Prostate gland (tissue), 2 donors: ENCODE measurements around the gene INAFM1. TPM values are rescaled to one million over a fixed set of nuclear protein-coding genes. Genes with fewer than 3 reads are reported as not detected.
"Not testable (repeated sequence)": the region's sequence is repeated elsewhere in the genome, so short reads cannot be mapped to it uniquely, and the experiment has no call there.

Experiments used
- DNase-seq: peaks from one replicate; pipeline ENCODE4 v3.0.0-alpha.2; 2019; ENCODE audit warnings: low spot score
- H3K27ac ChIP-seq, 2 donors: fragments of 200-600 bp; sonication (generic); 2 replicates each; pipeline ENCODE4 v1.5.1; 2017 to 2019
- H3K27me3 ChIP-seq: fragments of 200-600 bp; sonication (generic); replicated peaks from 2 replicates; pipeline ENCODE4 v1.5.1; 2019; ENCODE audit not compliant: insufficient read depth
- H3K36me3 ChIP-seq, 2 donors: fragments of 200-600 bp; sonication (generic); 1 replicate in 1 of 2; 2 replicates in 1 of 2; pipeline versions ENCODE4 v1.5.1 to v1.8.1; 2017 to 2019
- H3K4me1 ChIP-seq: fragments of 200-600 bp; sonication (generic); replicated peaks from 2 replicates; pipeline ENCODE4 v1.5.1; 2019
- H3K4me3 ChIP-seq, 2 donors: fragments of 200-600 bp; sonication (generic); 2 replicates each; pipeline ENCODE4 v1.5.1; 2017 to 2019
- H3K9me3 ChIP-seq: fragments of 200-600 bp; sonication (generic); 2 replicates; pipeline ENCODE4 v1.5.1; 2017
- POLR2A ChIP-seq: fragments of 450-650 bp; IDR thresholded peaks from one replicate; pipeline ENCODE4 v1.6.1; 2016; ENCODE audit warnings: antibody characterized with exemption, mild to moderate bottlenecking
- POLR2AphosphoS5 ChIP-seq: sonication (generic); formaldehyde crosslinking; IDR thresholded peaks from one replicate; pipeline ENCODE4 v1.6.1; 2017; ENCODE audit warnings: antibody characterized with exemption
- WGBS: methylation state at CpG from one replicate; pipeline ENCODE4 v1.1.5; 2018; 5-methylcytosine and 5-hydroxymethylcytosine counted together
- intact Hi-C: fragments of 100-400 bp; cut with DNase I; formaldehyde crosslinking; loops from one replicate; pipeline ENCODE4 v1.14.2; 2022
- total RNA-seq, 2 donors: library from RNA; depleted of rRNA; stranded (reverse); fragments of >200 nt; gene quantifications; one replicate each; pipeline ENCODE4 v1.1.0, GENCODE V29; 2016
- TF ChIP-seq, protein P1 (sequence below), 4 experiments: fragments of 200-600 bp in 2 of 4; fragments of 450-650 bp in 2 of 4; sonication (generic) in 2 of 4; IDR thresholded peaks; 1 replicate in 3 of 4; 2 replicates in 1 of 4; pipeline ENCODE4 v1.5.1; 2016 to 2019; ENCODE audit warnings: antibody characterized with exemption in 4 of 4, mild to moderate bottlenecking in 2 of 4, moderate library complexity in 2 of 4

INAFM1 gene
- total RNA-seq, 2 donors from 2014 or later, result 11.4 to 30.2 TPM

DNA sequence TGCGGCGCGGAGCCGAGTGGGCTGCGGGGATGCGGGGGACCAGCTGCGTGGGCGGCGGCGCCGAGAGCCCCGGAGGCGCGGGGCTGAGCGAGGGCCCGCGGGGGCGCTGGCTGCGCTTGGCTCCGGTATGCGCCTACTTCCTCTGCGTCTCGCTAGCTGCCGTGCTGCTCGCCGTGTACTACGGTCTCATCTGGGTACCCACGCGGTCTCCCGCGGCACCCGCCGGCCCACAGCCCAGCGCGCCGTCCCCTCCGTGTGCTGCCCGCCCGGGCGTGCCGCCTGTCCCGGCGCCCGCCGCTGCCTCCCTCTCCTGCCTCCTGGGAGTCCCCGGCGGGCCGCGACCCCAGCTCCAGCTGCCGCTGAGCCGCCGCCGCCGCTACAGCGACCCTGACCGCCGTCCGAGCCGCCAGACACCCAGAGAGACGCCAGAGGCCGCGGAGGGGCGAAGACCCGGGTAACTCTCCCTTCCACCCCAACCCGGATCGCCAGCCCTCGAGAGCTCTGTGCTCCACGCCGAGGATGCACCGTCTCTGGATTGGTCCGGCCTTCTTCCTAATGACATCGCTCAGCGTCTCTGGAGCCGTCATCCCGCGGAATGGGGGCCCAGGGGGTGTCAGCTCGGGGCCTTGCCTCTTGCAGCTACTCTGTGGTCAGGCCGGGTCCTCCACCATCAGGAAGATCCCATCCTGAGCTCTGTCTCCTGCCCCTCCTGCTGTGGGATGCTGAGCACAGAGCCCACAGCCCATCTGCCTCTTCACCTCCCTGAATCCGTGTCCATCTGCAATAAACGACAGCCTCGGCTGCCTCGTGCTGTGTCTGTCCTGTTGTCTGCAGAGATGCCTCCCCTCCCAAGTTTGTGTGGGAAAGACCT is 441 bp downstream of the INAFM1 start:
- no peak for TF ChIP-seq POLR2AphosphoS5
- no peak for TF ChIP-seq POLR2A
- TF ChIP-seq, protein P1, sequence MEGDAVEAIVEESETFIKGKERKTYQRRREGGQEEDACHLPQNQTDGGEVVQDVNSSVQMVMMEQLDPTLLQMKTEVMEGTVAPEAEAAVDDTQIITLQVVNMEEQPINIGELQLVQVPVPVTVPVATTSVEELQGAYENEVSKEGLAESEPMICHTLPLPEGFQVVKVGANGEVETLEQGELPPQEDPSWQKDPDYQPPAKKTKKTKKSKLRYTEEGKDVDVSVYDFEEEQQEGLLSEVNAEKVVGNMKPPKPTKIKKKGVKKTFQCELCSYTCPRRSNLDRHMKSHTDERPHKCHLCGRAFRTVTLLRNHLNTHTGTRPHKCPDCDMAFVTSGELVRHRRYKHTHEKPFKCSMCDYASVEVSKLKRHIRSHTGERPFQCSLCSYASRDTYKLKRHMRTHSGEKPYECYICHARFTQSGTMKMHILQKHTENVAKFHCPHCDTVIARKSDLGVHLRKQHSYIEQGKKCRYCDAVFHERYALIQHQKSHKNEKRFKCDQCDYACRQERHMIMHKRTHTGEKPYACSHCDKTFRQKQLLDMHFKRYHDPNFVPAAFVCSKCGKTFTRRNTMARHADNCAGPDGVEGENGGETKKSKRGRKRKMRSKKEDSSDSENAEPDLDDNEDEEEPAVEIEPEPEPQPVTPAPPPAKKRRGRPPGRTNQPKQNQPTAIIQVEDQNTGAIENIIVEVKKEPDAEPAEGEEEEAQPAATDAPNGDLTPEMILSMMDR (IDR thresholded peaks at IDR 0.05), result no peak
- no peaks in the 10 kb centered on the region for H3K27me3 ChIP-seq
- H3K9me3 ChIP-seq, result no peaks in the 10 kb centered on the region
- H3K36me3 ChIP-seq, result peaks cover 0 to 11% of the 10 kb centered on the region in 2 donors
- DNase-seq, result no peak
- intact Hi-C loops, result no loop called here
- peak overlapping the region; percentile 58 to 65 for H3K4me3 ChIP-seq
- 9% methylated on average over 46 of the region's 82 CpGs for WGBS
- H3K27ac ChIP-seq, result peak overlapping the region; percentile 65 to 98
- peaks cover 5% of the 10 kb centered on the region for H3K4me1 ChIP-seq

DNA sequence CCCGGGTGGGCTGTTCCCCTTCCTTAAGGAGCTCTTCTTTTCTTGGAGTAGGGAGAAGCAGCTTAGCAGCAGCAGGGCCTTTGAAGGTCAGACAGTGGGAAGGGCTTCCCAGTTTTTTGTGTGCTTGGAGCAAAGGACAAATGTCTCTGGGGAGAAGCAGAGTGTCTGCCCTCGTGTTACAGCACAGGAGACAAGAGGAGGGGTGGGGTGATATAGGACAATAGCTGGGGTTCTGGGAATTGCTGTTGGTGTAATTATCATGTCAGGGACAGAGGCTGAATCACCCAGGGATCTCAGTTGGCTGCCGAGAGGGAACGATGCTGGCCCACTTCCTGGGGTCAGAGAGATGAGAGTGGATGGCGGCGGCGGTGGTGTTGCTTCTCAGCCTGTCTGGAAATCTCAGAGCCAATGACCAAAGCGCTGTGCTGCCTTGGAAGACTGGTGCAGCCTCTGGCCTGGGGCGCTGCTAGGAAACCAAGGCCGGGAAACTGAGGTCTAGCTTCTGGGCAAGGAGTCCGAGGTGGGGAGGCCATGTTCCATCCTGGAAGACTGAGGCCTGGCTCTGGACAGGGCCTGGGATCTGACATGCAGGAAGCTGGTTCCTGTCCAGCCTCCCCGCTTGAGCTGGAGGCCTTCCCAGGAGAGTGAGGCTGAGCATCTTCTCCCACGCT is 1.2 kb downstream of the INAFM1 start:
- H3K36me3 ChIP-seq, result peaks cover 0 to 6% of the 10 kb centered on the region in 2 donors
- no peaks in the 10 kb centered on the region for H3K27me3 ChIP-seq
- TF ChIP-seq POLR2AphosphoS5 (no peak), POLR2A (no peak)
- TF ChIP-seq, protein P1 (IDR thresholded peaks at IDR 0.05), result no peak
- 62% methylated on average over 13 of the region's 13 CpGs for WGBS
- no peak for DNase-seq
- H3K9me3 ChIP-seq, result no peaks in the 10 kb centered on the region
- intact Hi-C loops, result no loop called here
- peaks cover 5% of the 10 kb centered on the region for H3K4me1 ChIP-seq
- peak overlapping the region; percentile 65 to 98 for H3K27ac ChIP-seq
- H3K4me3 ChIP-seq, result no peak overlapping the region

DNA sequence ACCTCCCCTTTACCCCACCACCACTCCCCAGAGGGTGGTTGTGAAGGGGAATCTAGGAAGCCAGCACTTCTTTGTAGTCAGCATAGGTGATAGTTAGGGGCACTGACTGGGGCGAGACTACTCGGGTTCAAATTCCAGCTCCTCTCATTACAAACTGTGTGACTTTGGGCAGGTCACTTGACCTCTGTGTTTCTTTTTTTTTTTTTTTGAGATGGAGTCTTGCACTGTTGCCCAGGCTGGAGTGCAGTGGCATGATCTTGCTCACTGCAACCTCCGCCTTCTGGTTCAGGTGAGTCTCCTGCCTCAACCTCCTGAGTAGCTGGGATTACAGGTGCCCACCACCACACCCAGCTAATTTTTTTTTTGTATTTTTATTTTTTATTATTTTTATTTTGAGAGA is 1.8 kb downstream of the INAFM1 start:
- H3K27ac ChIP-seq, result peak overlapping the region in 1 of 2 donors; percentile 98

DNA sequence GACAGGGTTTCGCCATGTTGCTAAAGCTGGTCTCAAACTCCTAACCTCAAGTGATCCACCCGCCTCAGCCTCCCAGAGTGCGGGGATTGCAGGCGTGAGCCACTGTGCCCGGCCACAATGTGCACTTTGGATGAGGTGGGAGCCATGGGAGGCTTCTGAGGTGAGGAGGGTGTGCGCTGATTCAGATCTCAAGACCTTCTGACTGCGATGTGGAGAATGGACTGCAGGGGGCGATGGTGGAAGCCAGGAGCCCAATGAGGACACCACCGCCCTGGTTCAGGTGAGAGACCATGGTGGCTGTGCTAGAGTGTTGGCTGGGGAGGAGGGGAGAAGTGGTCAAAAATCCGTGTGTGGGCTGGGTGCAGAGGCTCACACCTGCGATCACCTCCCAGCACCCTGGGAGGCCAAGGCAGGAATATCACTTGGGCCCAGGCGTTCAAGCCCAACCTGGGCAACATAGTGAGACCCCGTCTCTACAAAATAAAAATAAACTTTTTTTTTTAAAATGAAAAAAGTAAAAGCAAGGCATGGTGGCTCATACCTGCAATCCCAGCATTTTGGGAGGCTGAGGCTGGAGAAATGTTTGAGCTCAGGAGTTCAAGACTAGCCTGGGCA is 5.6 kb downstream of the INAFM1 start:
- 90% methylated on average over 13 of the region's 13 CpGs for WGBS
- TF ChIP-seq, protein P1 (IDR thresholded peaks at IDR 0.05), result peak in 2 of 4 experiments; percentile 12 to 13
- TF ChIP-seq POLR2AphosphoS5 (no peak), POLR2A (no peak)
- intact Hi-C loops, result no loop called here
- no peak for DNase-seq
- H3K27me3 ChIP-seq, result no peaks in the 10 kb centered on the region
- H3K4me1 ChIP-seq, result peaks cover 2% of the 10 kb centered on the region
- no peaks in the 10 kb centered on the region for H3K9me3 ChIP-seq
- H3K27ac ChIP-seq, result no peak overlapping the region
- no peak overlapping the region for H3K4me3 ChIP-seq
- no peaks in the 10 kb centered on the region for H3K36me3 ChIP-seq

More for the DNA sequence above, 1.8 kb downstream of the INAFM1 start:
- H3K36me3 ChIP-seq, H3K27me3 ChIP-seq, intact Hi-C loops, H3K4me1 ChIP-seq, H3K9me3 ChIP-seq, DNase-seq, H3K4me3 ChIP-seq: not testable (repeated sequence)
- 91% methylated on average over 3 of the region's 3 CpGs for WGBS

DNA sequence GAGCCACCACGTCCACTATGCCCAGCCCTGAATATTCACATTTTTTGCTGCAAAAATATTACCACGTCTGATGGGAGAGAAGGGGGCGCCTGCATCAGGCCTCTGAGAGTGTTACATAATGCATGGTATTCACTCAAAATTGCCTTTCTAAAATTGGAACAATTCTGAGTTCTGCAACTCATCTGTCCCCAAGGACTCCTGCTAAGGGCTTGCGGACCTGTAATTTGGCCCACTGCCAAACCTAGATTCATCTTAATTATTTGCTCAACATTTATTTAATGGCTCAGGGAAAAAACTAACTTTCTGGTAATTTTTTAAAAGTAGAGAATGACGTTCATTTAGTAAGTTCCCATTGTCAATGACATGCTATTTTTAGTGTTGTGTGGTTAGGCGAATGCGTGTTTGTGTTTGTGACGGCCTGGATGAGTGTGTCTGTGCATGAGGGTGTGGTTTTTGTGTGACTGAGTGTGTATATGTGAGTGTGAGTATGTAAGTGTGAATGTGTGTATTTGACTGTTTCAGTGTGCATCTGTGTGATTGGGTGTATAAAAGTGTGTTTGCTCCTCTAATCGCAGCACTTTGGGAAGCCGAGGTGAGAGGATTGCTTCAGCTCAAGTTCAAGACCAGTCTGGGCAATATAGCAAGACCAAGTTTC is 8.8 kb downstream of the INAFM1 start:
- no peaks in the 10 kb centered on the region for H3K27me3 ChIP-seq
- no peak overlapping the region for H3K4me3 ChIP-seq
- no peak for DNase-seq
- H3K9me3 ChIP-seq, result no peaks in the 10 kb centered on the region
- no peaks in the 10 kb centered on the region for H3K4me1 ChIP-seq
- no peaks in the 10 kb centered on the region for H3K36me3 ChIP-seq
- no peak overlapping the region for H3K27ac ChIP-seq
- TF ChIP-seq, protein P1 (IDR thresholded peaks at IDR 0.05), result no peak
- TF ChIP-seq POLR2AphosphoS5 (no peak), POLR2A (no peak)
- 85% methylated on average over 10 of the region's 10 CpGs for WGBS
- intact Hi-C loops, result no loop called here
